Ascending aorta (tissue), 2 donors: ENCODE results near the gene C10orf53. TPM values are rescaled to one million over a fixed set of nuclear protein-coding genes. Genes with fewer than 3 reads are reported as not detected.

Experiments
- DNase-seq, 2 donors: peaks; one replicate each; pipeline ENCODE4 v3.0.0-alpha.2; 2019; ENCODE audit warnings: low spot score in 2 of 2
- H3K27ac ChIP-seq, 2 donors: fragments of 200-600 bp; sonication (generic); one replicate each; pipeline ENCODE4 v1.5.1; 2016 to 2017; ENCODE audit warnings: mild to moderate bottlenecking in 1 of 2
- H3K27me3 ChIP-seq: fragments of 200-600 bp; sonication (generic); one replicate; pipeline ENCODE4 v1.5.1; 2017
- H3K36me3 ChIP-seq, 2 donors: fragments of 200-600 bp; sonication (generic); one replicate each; pipeline ENCODE4 v1.5.1; 2016
- H3K4me1 ChIP-seq, 2 donors: fragments of 200-600 bp; sonication (generic); one replicate each; pipeline ENCODE4 v1.5.1; 2016 to 2017; ENCODE audit warnings: mild to moderate bottlenecking in 1 of 2
- H3K4me3 ChIP-seq, 2 donors: fragments of 200-600 bp; sonication (generic); one replicate each; pipeline ENCODE4 v1.5.1; 2016 to 2017; ENCODE audit warnings: mild to moderate bottlenecking in 1 of 2
- H3K9me3 ChIP-seq, 2 donors: fragments of 200-600 bp; sonication (generic); one replicate each; pipeline ENCODE4 v1.5.1; 2016
- intact Hi-C: fragments of 100-400 bp; cut with DNase I; formaldehyde crosslinking; loops from one replicate; pipeline ENCODE4 v1.15.1; 2023
- total RNA-seq: library from RNA; depleted of rRNA; stranded (reverse); fragments of >200 nt; gene quantifications from one replicate; pipeline ENCODE4 v1.1.0, GENCODE V29; 2016
- TF ChIP-seq, protein P1 (sequence below), 3 experiments: fragments of 200-600 bp in 2 of 3; fragments of 450-650 bp in 1 of 3; sonication (generic) in 2 of 3; IDR thresholded peaks; one replicate each; pipeline ENCODE4 v1.5.1; 2016 to 2019; ENCODE audit warnings: antibody characterized with exemption in 3 of 3, mild to moderate bottlenecking in 1 of 3, moderate library complexity in 1 of 3

The C10orf53 gene
- total RNA-seq, 1 donor from 2014 or later: not detected

- intact Hi-C loops: no loop called here
- Histone ChIP-seq H3K27ac (no peak overlapping the region), H3K9me3 (no peaks in the 10 kb centered on the region), H3K4me1 (no peaks in the 10 kb centered on the region), H3K36me3 (no peaks in the 10 kb centered on the region), H3K27me3 (no peaks in the 10 kb centered on the region), H3K4me3 (no peak overlapping the region)
- TF ChIP-seq, protein P1, sequence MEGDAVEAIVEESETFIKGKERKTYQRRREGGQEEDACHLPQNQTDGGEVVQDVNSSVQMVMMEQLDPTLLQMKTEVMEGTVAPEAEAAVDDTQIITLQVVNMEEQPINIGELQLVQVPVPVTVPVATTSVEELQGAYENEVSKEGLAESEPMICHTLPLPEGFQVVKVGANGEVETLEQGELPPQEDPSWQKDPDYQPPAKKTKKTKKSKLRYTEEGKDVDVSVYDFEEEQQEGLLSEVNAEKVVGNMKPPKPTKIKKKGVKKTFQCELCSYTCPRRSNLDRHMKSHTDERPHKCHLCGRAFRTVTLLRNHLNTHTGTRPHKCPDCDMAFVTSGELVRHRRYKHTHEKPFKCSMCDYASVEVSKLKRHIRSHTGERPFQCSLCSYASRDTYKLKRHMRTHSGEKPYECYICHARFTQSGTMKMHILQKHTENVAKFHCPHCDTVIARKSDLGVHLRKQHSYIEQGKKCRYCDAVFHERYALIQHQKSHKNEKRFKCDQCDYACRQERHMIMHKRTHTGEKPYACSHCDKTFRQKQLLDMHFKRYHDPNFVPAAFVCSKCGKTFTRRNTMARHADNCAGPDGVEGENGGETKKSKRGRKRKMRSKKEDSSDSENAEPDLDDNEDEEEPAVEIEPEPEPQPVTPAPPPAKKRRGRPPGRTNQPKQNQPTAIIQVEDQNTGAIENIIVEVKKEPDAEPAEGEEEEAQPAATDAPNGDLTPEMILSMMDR (IDR thresholded peaks at IDR 0.05): no peak
- no peak for DNase-seq
Measured at GRCh38 chr10:49733866-49734265, 54.4 kb downstream of the C10orf53 start.

GRCh38 chr10:49734676-49735075, 55.2 kb downstream of the C10orf53 start:
- Histone ChIP-seq H3K9me3 (no peaks in the 10 kb centered on the region), H3K4me3 (no peak overlapping the region), H3K27me3 (no peaks in the 10 kb centered on the region), H3K36me3 (no peaks in the 10 kb centered on the region), H3K4me1 (no peaks in the 10 kb centered on the region), H3K27ac (no peak overlapping the region)
- intact Hi-C loops: no loop called here
- DNase-seq: no peak
- TF ChIP-seq, protein P1 (IDR thresholded peaks at IDR 0.05): no peak

DNA sequence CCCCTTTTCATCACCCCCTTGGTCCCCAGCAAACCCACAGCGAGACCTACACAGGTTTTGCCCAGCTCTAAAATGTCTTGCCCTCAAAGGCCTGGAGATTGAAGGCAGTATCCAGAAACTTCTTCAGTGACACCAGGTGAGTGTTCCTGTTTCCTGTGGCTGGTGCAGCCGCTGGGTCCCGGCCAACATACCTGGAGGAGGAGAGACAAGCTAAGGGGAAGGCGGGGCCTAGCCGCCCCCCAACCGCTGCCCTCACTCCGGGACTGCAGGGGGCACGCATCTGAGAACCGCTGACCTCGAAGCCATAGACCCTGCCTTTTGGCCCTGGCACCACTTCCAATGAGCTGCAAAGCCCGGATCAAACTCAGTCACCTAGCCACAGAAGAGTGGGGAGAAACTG, 55.7 kb downstream of the C10orf53 start:
- Histone ChIP-seq H3K4me1 (no peaks in the 10 kb centered on the region), H3K27ac (no peak overlapping the region), H3K4me3 (no peak overlapping the region), H3K36me3 (no peaks in the 10 kb centered on the region), H3K9me3 (no peaks in the 10 kb centered on the region), H3K27me3 (no peaks in the 10 kb centered on the region)
- intact Hi-C loops: no loop called here
- no peak for DNase-seq
- TF ChIP-seq, protein P1 (IDR thresholded peaks at IDR 0.05): no peak

- Histone ChIP-seq H3K36me3 (no peaks in the 10 kb centered on the region), H3K27me3 (no peaks in the 10 kb centered on the region), H3K27ac (no peak overlapping the region), H3K4me1 (no peaks in the 10 kb centered on the region), H3K4me3 (no peak overlapping the region), H3K9me3 (no peaks in the 10 kb centered on the region)
- intact Hi-C loops: no loop called here
- TF ChIP-seq, protein P1 (IDR thresholded peaks at IDR 0.05): no peak
- DNase-seq: no peak
Measured at GRCh38 chr10:49735848-49736563, 56.6 kb downstream of the C10orf53 start.

GRCh38 chr10:49736564-49737113, 57.2 kb downstream of the C10orf53 start:
- TF ChIP-seq, protein P1 (IDR thresholded peaks at IDR 0.05): no peak
- H3K4me1 ChIP-seq: no peaks in the 10 kb centered on the region
- no peaks in the 10 kb centered on the region for H3K36me3 ChIP-seq
- no peak for DNase-seq
- no peak overlapping the region for H3K4me3 ChIP-seq
- no peak overlapping the region for H3K27ac ChIP-seq
- intact Hi-C loops: no loop called here
- H3K27me3 ChIP-seq: no peaks in the 10 kb centered on the region
- H3K9me3 ChIP-seq: no peaks in the 10 kb centered on the region
